ENCODE data around the gene KAT2A.

Gene KAT2A

DNA sequence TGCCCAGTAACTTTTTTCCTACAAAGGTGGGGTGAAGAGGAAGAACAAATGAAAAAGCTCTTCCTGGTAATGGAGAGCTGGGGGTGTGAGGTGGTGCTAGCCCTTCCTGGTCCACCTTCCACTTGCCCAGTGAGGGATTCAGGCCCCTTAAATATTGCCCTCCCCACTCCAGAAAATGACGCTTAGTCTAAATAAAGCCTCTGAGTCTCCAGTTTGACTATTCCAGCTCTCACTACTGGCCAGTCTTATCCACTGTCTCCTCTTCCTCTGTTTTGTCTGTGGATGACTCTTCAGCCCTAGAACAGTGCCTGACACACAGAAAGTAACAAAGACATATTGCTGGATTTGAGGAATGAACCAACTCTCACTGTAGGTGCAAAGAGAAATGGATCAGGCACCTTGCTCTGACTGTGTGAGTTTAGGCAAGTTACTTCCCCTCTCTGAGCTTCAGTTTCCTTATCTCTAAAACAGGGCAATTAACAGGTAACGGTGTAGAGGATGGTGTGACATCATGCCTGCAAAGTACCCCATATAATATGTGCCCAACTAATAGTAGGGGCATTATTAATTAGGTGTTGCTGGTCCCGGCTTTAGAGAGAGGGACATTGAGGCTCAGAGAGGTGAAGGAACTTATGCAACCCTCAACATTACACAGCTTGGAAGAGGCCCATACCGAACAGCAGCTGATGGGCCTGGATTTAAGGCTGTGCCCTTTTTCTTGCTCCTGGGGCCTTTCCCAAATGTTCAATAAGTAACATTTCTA is 44.2 kb downstream of the KAT2A start:
- FAIRE-seq = no peak
- no peak for TF ChIP-seq CTCF (IDR thresholded peaks at IDR 0.05; ENCODE audit: insufficient read depth, missing control alignments)
- DNase-seq (ENCODE audit: insufficient read length, low spot score) = no peak

DNA sequence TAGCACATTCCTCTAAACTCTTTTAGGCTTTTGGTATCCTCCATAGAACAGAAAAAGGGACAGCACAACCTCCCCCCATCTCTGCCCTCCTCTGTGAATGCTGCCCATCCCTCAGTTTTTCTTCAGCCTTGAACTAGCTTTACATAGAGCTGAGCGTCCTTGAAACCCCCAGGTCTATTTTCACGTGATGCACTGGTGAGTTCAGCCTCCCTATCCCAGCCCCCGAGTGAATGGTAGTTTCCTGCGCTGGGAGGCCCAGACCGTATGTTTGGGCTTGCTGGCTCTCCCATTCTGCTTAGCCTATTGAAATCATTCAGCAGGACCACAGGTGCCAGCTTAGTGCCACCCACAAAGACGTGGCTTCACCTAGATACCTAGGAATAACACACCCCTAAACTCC is 45.4 kb downstream of the KAT2A start:
- FAIRE-seq (no peak), DNase-seq (ENCODE audit: insufficient read length, low spot score) (no peak)
- TF ChIP-seq CTCF (IDR thresholded peaks at IDR 0.05; ENCODE audit: insufficient read depth, missing control alignments) = no peak

DNA sequence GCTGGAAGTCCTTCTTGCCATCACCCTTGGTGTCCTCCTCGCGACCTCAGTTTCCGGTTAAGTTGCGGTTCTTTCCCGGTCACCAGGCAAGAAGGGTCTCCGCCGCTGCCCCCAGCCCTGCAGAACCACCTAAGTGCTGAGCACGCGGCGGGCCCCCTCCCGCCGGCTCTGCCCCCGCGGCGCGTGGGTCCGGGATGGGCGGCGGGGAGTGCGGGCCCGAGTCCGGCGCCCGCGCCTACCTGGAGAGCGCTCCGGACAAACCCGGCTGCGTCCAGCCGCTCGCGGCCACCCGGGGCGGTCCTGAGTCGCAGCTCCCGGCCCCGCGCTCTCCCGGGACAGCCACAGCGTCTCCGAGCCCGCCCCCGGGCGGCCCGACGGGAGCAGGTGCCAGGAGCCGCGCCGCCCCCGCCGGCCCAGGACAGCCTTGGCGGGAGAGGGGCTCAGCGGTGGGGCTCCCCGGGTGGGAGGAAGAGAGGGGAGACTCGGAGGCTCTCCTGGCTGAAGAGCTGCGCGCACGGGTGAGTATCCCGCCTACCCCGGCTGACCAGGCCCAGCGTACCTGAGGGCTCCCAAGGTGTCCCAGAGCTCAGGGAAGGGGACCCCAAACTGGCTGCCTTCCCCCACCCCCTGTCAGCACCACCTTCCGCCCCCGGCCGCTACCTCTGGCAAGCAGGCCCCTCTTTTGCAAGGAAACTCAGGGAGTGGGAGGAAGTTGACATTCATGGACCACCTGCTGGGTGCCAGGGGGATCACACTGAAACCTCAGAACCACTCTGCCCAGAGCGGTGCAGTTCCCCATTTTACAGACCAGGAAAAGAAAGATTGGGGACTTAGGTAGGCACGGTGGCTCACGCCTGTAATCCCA is 48.6 kb downstream of the KAT2A start:
- FAIRE-seq = no peak
- TF ChIP-seq CTCF (IDR thresholded peaks at IDR 0.05; ENCODE audit: insufficient read depth, missing control alignments) = no peak
- no peak for DNase-seq (ENCODE audit: insufficient read length, low spot score)

GRCh38 chr17:42071810-42072209 is 49.4 kb downstream of the KAT2A start:
- TF ChIP-seq CTCF (IDR thresholded peaks at IDR 0.05; ENCODE audit: insufficient read depth, missing control alignments) = no peak
- DNase-seq (ENCODE audit: insufficient read length, low spot score) = no peak
- no peak for FAIRE-seq

GRCh38 chr17:42068979-42069378 is 52.2 kb downstream of the KAT2A start:
- FAIRE-seq (no peak), DNase-seq (ENCODE audit: insufficient read length, low spot score) (no peak)
- no peak for TF ChIP-seq CTCF (IDR thresholded peaks at IDR 0.05; ENCODE audit: insufficient read depth, missing control alignments)

DNA sequence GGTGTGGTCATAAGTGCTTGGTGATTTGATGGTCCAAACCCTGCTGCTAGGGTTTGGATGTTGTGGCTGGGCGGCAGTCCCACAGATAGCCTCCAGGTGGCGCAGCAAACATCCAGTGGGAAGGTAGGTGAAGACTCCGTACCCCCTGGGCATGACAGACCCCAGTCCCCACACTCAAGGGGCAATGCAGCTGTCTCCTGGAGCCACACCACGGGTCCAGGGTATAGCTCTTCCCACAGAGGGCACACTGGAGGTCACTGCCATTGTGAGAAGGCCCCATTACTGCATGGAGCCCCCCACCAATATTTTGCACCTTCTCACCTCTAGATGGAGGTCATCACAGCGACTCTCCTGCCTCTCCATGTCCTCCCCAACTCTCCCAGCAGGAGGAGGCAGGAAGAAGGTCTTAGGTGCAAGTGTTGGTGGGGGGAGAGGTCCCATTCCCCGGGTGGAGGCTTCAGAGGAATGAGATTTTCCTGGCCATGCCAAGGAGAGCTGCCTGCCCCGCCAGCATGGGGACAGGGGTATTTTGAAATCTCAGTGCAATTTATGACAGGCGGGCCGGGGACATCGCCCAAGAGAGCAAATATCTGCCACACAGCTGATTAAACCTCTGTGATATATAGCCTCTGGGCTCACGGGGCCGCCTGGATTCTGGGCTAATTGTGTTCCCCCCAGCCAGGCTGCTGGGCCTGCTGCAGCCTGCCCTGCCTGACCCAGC is 53.6 kb downstream of the KAT2A start:
- FAIRE-seq (no peak), DNase-seq (ENCODE audit: insufficient read length, low spot score) (peak; percentile 61)
- peak; percentile 95 for TF ChIP-seq CTCF (IDR thresholded peaks at IDR 0.05; ENCODE audit: insufficient read depth, missing control alignments)
